Cardiac ventricle fibroblast (primary cell): ENCODE results near the gene CLCNKA. TPM values are rescaled to one million over a fixed set of nuclear protein-coding genes. Genes with fewer than 3 reads are reported as not detected.

Experiments used
- total RNA-seq: library from RNA; depleted of rRNA; stranded (reverse); fragments of >200 nt; gene quantifications from 2 replicates; pipeline ENCODE4 v1.2.3, GENCODE V29; 2015

Gene CLCNKA
- total RNA-seq: not detected in 2 replicates

GRCh38 chr1:16021681-16022080 lies at the start of gene CLCNKA:
CLCNKA (plus strand) TSS chr1:16022036; CDS start chr1:16022620, 584 bp downstream.

DNA sequence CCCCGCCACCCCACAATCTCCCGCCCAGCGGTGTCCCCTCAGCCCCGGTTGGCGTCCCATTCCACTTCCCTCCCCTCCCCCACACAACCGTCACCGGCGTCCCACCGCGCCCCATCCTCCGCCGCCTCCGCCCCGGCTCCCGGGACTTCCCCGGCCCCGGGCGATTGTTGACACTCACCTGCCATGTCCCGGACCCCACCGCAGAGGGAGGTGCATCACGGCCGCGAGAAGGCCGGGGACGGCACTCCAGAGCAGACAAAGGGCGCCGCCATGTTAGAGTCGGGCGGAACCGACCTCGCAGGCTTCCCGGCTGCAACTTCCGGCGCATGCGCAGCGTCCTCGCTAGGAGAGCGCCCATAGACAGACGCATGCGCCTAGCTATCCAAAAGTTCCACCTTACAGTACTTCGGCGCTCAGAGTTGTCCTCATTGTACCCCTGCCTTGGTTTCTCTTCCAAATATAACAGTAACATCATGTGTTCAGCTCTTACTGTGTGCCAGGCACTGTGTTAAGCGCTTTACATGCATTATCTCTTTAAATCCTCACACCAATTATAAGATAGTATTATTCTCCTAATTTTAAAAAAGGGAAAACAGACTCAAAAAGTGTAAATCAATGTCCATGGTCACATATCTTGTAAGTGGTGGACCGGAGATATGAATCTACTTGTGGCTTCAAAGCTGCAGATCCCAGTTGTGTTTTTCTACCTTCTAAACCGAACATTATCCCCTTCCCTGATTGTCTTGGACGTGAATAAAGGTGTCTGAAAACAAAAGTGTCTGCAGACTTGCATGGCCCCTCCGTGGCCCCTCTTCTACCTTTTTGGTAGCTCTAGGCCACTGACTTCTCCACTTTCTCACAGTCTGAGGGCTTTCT lies 45.8 kb upstream of the CLCNKA start, which contains the start of gene ZBTB17:
TSS of gene ZBTB17 (minus strand) at position 297 of the 876 bp plus-strand sequence. CDS start 27,606 bp downstream, outside the sequence.

GRCh38 chr1:16017461-16018303 lies 4.2 kb upstream of the CLCNKA start, which contains the start of gene HSPB7:
HSPB7 (minus strand) TSS chr1:16018043; CDS start chr1:16017963, 80 bp downstream.

DNA sequence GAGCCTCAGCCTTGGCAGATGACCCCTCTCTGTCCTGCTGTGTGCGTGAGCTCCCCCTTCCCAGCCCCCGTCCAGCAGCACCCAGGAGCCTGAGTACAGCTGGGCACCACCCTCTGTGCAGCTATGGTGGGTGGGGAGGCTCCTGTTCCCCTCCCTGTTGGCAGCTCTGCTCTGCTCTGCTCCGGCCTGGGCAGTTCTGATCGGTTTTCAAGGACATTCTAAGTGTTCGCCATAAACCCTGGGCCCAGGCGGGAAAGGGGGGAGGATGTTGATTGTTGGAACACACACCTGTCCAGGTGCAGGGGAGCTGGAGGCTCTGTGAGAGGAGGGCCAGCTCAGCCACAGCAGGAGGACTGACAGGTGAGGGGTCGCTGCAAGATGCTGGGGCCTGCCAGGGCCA lies 21.7 kb downstream of the CLCNKA start, which contains the start of gene CLCNKB:
TSS of gene CLCNKB (plus strand) at position 262 of the 400 bp plus-strand sequence. CDS start 711 bp downstream, outside the sequence.

DNA sequence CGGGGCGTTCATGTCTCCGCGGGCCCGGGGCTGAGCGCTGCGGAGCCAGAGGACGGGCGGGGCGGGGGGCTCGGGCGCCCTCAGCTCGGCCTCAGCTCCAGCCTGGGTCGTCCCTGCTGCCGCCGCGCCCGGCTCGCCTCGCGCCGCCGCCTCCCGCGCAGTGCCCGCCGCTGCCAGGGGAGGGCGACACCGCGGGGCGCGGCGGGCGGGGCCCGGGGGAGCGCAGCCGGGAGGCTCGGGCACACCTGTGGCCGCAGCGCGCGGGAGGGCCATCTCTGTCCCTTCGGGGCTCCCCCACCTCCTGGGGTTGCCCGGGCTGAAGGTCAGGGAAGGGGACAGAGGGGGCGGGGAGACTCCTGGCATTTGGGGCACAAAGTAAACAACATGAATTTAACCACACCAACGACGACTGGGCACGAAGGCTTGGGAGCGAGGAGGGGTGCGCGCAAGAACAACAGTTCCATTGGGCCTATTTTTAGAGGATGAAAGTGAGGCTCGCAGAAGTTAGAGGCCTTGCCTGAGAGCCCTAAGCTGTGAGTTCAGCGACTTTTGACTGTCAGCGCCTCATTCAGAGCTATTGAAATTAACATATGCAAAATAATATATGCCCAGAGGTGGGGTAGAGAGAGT lies 51.8 kb downstream of the CLCNKA start, which contains the start of gene FAM131C:
TSS of gene FAM131C (minus strand) at position 162 of the 630 bp plus-strand sequence. CDS start 209 bp downstream, outside the sequence.

Other genes starting within 250 kb of the CLCNKA start
- gene UQCRHL, start 214.4 kb upstream of the CLCNKA start, total RNA-seq: 1.3 TPM in 2 replicates
- gene SPEN, start 174.3 kb upstream of the CLCNKA start, total RNA-seq: 16.3 and 18.8 TPM in 2 replicates
- gene ZBTB17, start 45.9 kb upstream of the CLCNKA start, total RNA-seq: 9.2 and 10.0 TPM in 2 replicates
- not detected in 2 replicates for gene SRARP, start 17.8 kb upstream of the CLCNKA start, total RNA-seq
- gene HSPB7, start 4.0 kb upstream of the CLCNKA start, total RNA-seq: 0.10 and 0.25 TPM in 2 replicates
- not detected in 2 replicates for gene CLCNKB, start 21.7 kb downstream of the CLCNKA start, total RNA-seq
- gene FAM131C, start 51.6 kb downstream of the CLCNKA start, total RNA-seq: 0.75 TPM in 1 of 2 replicates, not detected in the other
- 10.5 and 10.8 TPM in 2 replicates for gene EPHA2, start 134.0 kb downstream of the CLCNKA start, total RNA-seq
- 11.7 and 11.9 TPM in 2 replicates for gene ARHGEF19, start 190.6 kb downstream of the CLCNKA start, total RNA-seq
- gene CPLANE2, start 215.1 kb downstream of the CLCNKA start, total RNA-seq: 1.6 and 2.9 TPM in 2 replicates